Erythroblast (primary cell): ENCODE measurements around the gene PRKCE.

Experiments
- GATA1 ChIP-seq: IDR thresholded peaks from 2 replicates; pipeline ENCODE4 v1.6.1; 2011; ENCODE audit warnings: low read depth, mild to moderate bottlenecking, control low read depth, low read length, moderate library complexity
- POLR2A ChIP-seq: IDR thresholded peaks from 2 replicates; pipeline ENCODE4 v1.6.1; 2011; ENCODE audit warnings: mild to moderate bottlenecking, low read length

DNA sequence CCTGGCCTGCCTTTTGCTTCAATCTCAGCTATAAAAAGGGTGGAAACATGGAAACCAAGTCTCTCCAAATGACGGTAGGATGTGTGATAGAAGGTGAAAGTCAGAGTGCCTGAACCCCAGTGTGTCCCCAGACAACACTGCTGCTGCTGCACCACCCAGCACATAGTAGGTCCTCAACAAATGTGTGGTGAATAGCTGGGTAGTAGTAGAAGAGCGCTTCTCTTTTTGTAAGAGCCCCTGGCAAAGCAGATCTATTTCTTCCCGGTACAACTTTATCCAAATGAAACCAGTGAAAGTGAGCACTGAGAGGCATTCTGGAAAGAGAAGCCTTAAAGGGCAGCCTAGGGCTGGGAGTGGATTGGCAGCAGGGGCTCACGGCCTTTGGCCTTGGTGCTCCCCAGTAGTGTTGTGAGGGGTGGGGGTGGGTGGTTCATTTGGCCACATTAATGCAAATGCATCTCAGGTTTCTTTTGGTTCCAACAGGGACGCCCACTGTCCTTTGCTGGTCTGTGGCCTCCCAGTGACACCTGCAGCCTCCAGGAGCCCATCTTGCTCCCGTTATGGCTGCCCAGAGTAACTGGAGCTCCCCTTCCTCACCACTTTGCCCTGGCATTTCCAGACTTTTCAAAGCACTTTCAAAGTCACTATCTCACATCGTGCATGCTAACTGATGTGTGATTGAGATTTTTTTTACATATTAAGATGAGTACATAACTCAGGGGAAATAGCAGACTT lies 341.4 kb downstream of the PRKCE start:
- no peak for TF ChIP-seq POLR2A
- TF ChIP-seq GATA1, result no peak
